GM12878 (cell line): ENCODE data around the gene IRF7. TPM values are rescaled to one million over a fixed set of nuclear protein-coding genes. Genes with fewer than 3 reads are reported as not detected.

Experiments used
- BHLHE40 ChIP-seq, 2 experiments: fragments of 450-650 bp in 1 of 2; IDR thresholded peaks; 2 replicates each; pipeline ENCODE4 v1.6.1; 2011 to 2017; ENCODE audit warnings: low read depth in 2 of 2, borderline replicate concordance in 1 of 2, improper control_type of control experiment in 1 of 2, low read length in 1 of 2, mild to moderate bottlenecking in 1 of 2
- E4F1 ChIP-seq: fragments of 450-650 bp; IDR thresholded peaks from 2 replicates; pipeline ENCODE4 v1.6.1; 2018; ENCODE audit warnings: borderline replicate concordance, mild to moderate bottlenecking; ENCODE audit not compliant: partially characterized antibody
- IRF4 ChIP-seq: IDR thresholded peaks from 2 replicates; pipeline ENCODE4 v1.6.1; 2011; ENCODE audit warnings: low read depth, low read length
- NKRF ChIP-seq: fragments of 450-650 bp; conservative IDR thresholded peaks from 2 replicates; pipeline ENCODE4 v1.6.1; 2017; ENCODE audit warnings: mild to moderate bottlenecking, moderate library complexity
- POLR2A ChIP-seq: IDR thresholded peaks from 2 replicates; pipeline ENCODE4 v1.6.1; 2011; ENCODE audit warnings: low read depth, mild to moderate bottlenecking, low read length
- POLR2AphosphoS5 ChIP-seq: IDR thresholded peaks from 2 replicates; pipeline ENCODE4 v1.6.1; 2011; ENCODE audit warnings: mild to moderate bottlenecking, low read length, inconsistent platforms
- TAF1 ChIP-seq: IDR thresholded peaks from 2 replicates; pipeline ENCODE4 v1.6.1; 2011; ENCODE audit warnings: mild to moderate bottlenecking, low read depth, low read length, borderline replicate concordance
- TCF3 ChIP-seq: IDR thresholded peaks from 2 replicates; pipeline ENCODE4 v1.6.1; 2012; ENCODE audit warnings: low read depth, mild to moderate bottlenecking, low read length, borderline replicate concordance; ENCODE audit not compliant: insufficient read depth
- USF1 ChIP-seq: IDR thresholded peaks from 2 replicates; pipeline ENCODE4 v1.6.1; 2011; ENCODE audit warnings: borderline replicate concordance, low read depth, mild to moderate bottlenecking, moderate library complexity, mixed read lengths, low read length; ENCODE audit not compliant: insufficient read depth; ENCODE audit errors: extremely low read length
- ZNF207 ChIP-seq: fragments of 450-650 bp; IDR thresholded peaks from 2 replicates; pipeline ENCODE4 v1.6.1; 2014; ENCODE audit warnings: antibody characterized with exemption, mild to moderate bottlenecking, borderline replicate concordance
- ZNF592 ChIP-seq: fragments of 450-650 bp; IDR thresholded peaks from 2 replicates; pipeline ENCODE4 v1.6.1; 2017; ENCODE audit warnings: mild to moderate bottlenecking, moderate library complexity
- ZSCAN29 ChIP-seq: fragments of 450-650 bp; IDR thresholded peaks from 2 replicates; pipeline ENCODE4 v1.6.1; 2017; ENCODE audit warnings: mild to moderate bottlenecking, moderate library complexity
- polyA plus RNA-seq, 11 experiments: library from polyadenylated mRNA; depleted of rRNA in 4 of 11; unstranded in 6 of 11; stranded (reverse) in 5 of 11; fragments of >200 nt; fragmentation: Nextera tagmentation in 4 of 11; fragmentation: Illumina TruSeq in 1 of 11; extraction: Ambion mirVana in 4 of 11; extraction: Trizol in 1 of 11; gene quantifications; 1 replicate in 1 of 11; 2 replicates in 10 of 11; pipeline versions ENCODE4 v1.2.1 to v1.2.3, GENCODE V29; 2011 to 2016; ENCODE audit warnings: inconsistent platforms in 2 of 11, missing spikeins in 2 of 11, low read depth in 1 of 11
- total RNA-seq, 4 experiments: library from RNA; depleted of rRNA in 3 of 4; stranded (reverse); fragments of >200 nt in 3 of 4; fragmentation: Illumina TruSeq in 1 of 4; extraction: Trizol in 1 of 4; gene quantifications; 2 replicates each; pipeline versions ENCODE4 v1.2.1 to v1.2.3, GENCODE V29; 2013 to 2021
- TF ChIP-seq, protein P1 (sequence below): IDR thresholded peaks from 2 replicates; pipeline ENCODE4 v1.6.1; 2011; ENCODE audit warnings: borderline replicate concordance, low read depth, mild to moderate bottlenecking, moderate library complexity, low read length; ENCODE audit not compliant: insufficient read depth, poor library complexity, severe bottlenecking
- TF ChIP-seq, protein P2 (sequence below), 3 experiments: IDR thresholded peaks in 2 of 3; conservative IDR thresholded peaks in 1 of 3; 2 replicates each; pipeline ENCODE4 v1.5.1; 2011; ENCODE audit warnings: low read depth in 3 of 3, low read length in 3 of 3, mild to moderate bottlenecking in 3 of 3, control low read depth in 2 of 3, moderate library complexity in 2 of 3, inconsistent platforms in 1 of 3, mixed read lengths in 1 of 3; ENCODE audit not compliant: control insufficient read depth in 2 of 3, insufficient read depth in 1 of 3; ENCODE audit errors: extremely low read depth in 1 of 3

Gene IRF7
- total and polyA plus RNA-seq, 10 of the 15 experiments (the other 5 are each of a cell fraction or from before 2014, with no cell fraction given), result 4.4 to 141 (median 67.6) TPM

DNA sequence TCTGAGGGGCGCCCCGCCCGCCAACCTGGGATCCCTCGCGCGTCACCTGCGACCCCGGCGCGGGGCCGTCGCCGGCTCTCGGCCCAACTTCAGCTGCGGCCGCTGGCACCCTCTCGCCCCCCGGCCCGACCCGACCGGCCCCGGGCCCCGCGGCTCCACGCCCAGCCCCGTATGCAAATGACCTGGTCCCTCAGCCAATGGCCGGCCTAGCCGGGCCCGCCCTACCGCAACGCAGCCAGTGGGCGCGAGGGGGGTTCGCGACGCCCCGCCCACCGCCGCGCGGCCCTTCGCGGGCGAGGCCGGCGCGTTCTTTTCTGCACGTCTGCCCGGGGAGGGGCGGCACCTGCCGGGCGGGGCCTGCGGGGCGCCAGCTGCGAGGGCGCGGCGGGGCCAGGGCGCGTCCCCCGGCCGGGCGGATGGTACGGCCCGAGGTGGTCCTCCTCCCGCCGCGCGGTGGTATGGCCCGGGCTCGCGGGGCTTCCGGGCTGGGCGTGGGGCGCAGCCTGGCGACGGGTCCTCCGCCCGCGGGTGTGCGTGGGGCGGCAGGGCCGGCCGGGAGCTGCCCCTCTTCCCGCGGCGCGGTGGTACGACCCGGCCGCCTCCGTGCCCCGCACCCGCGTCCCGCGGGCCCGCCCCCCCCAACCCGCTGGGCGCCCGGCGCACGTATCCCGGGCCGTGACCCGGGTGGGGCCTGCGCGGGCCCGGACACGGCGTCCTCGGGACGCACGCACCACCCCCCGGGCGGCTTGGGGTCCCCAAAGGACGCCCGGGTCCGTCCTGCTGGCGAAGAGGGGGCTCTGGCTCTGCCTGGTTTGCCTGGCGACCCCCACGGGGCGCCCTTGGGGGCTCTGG is 47.2 kb downstream of the IRF7 start (continued):
- TF ChIP-seq POLR2AphosphoS5 (peak; percentile 40; the same call in 1 of the 2 replicates), POLR2A (peak; percentile 81), E4F1 (no peak), BHLHE40 (IDR thresholded peaks at IDR 0.05; ENCODE audit: borderline replicate concordance in 1 of 2, low read depth in 2 of 2, low read length in 1 of 2) (peak; percentile 95 to 99), USF1 (no peak), IRF4 (no peak), ZNF207 (no peak), TAF1 (no peak; the same call in 1 of the 2 replicates), ZNF592 (no peak), TCF3 (peak; percentile 95), ZSCAN29 (peak; percentile 31; the same call in 1 of the 2 replicates), NKRF (peak; percentile 86)
- TF ChIP-seq, protein P1, sequence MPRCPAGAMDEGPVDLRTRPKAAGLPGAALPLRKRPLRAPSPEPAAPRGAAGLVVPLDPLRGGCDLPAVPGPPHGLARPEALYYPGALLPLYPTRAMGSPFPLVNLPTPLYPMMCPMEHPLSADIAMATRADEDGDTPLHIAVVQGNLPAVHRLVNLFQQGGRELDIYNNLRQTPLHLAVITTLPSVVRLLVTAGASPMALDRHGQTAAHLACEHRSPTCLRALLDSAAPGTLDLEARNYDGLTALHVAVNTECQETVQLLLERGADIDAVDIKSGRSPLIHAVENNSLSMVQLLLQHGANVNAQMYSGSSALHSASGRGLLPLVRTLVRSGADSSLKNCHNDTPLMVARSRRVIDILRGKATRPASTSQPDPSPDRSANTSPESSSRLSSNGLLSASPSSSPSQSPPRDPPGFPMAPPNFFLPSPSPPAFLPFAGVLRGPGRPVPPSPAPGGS, result no peak
- TF ChIP-seq, protein P2, sequence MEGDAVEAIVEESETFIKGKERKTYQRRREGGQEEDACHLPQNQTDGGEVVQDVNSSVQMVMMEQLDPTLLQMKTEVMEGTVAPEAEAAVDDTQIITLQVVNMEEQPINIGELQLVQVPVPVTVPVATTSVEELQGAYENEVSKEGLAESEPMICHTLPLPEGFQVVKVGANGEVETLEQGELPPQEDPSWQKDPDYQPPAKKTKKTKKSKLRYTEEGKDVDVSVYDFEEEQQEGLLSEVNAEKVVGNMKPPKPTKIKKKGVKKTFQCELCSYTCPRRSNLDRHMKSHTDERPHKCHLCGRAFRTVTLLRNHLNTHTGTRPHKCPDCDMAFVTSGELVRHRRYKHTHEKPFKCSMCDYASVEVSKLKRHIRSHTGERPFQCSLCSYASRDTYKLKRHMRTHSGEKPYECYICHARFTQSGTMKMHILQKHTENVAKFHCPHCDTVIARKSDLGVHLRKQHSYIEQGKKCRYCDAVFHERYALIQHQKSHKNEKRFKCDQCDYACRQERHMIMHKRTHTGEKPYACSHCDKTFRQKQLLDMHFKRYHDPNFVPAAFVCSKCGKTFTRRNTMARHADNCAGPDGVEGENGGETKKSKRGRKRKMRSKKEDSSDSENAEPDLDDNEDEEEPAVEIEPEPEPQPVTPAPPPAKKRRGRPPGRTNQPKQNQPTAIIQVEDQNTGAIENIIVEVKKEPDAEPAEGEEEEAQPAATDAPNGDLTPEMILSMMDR (IDR thresholded peaks at IDR 0.05 in 2 of 3, conservative IDR thresholded peaks at IDR 0.05 in 1 of 3; ENCODE audit: control insufficient read depth in 2 of 3, extremely low read depth in 1 of 3, insufficient read depth in 1 of 3, low read depth in 3 of 3, low read length in 3 of 3), result no peak
